HS-27A (cell line): ENCODE data around the gene CCND2.

Source experiments
- DNase-seq: peaks from one replicate; pipeline ENCODE4 v3.0.0-alpha.2; 2012; ENCODE audit warnings: low read depth, missing footprints

The CCND2 gene

GRCh38 chr12:4257442-4257841, 16.1 kb upstream of the CCND2 start:
- no peak for DNase-seq

GRCh38 chr12:4259099-4259498, 14.5 kb upstream of the CCND2 start:
- no peak for DNase-seq

- no peak for DNase-seq
Observed at GRCh38 chr12:4261655-4262054, 11.9 kb upstream of the CCND2 start.

- DNase-seq = no peak
Observed at GRCh38 chr12:4265280-4265679, 8.3 kb upstream of the CCND2 start.

- no peak for DNase-seq
Observed at GRCh38 chr12:4266990-4267389, 6.6 kb upstream of the CCND2 start.

GRCh38 chr12:4267704-4268328, 5.7 kb upstream of the CCND2 start:
- no peak for DNase-seq

- no peak for DNase-seq
Observed at GRCh38 chr12:4268329-4269181, 5.0 kb upstream of the CCND2 start.

GRCh38 chr12:4269279-4269991, 4.1 kb upstream of the CCND2 start:
- DNase-seq = no peak

- no peak for DNase-seq
Observed at GRCh38 chr12:4270016-4270830, 3.3 kb upstream of the CCND2 start.

- no peak for DNase-seq
Observed at GRCh38 chr12:4270831-4271716, 2.5 kb upstream of the CCND2 start.

- DNase-seq = no peak
Observed at GRCh38 chr12:4271717-4272423, 1.7 kb upstream of the CCND2 start.

- DNase-seq = no peak
Observed at GRCh38 chr12:4272424-4273272, 914 bp upstream of the CCND2 start.

GRCh38 chr12:4273273-4273651, 300 bp upstream of the CCND2 start:
- DNase-seq = no peak

- no peak for DNase-seq
Observed at GRCh38 chr12:4274396-4275015, 944 bp downstream of the CCND2 start.

GRCh38 chr12:4275016-4275869, 1.7 kb downstream of the CCND2 start:
- DNase-seq = no peak

- DNase-seq = no peak
Observed at GRCh38 chr12:4275870-4276301, 2.3 kb downstream of the CCND2 start.

GRCh38 chr12:4276524-4277204, 3.1 kb downstream of the CCND2 start:
- DNase-seq = peak; percentile 66

- DNase-seq = no peak
Observed at GRCh38 chr12:4277205-4277543, 3.6 kb downstream of the CCND2 start.
